HG02759 (cell line): ENCODE results near the gene ROR2.
"Not testable (repeated sequence)": the region's sequence is repeated elsewhere in the genome, so short reads cannot be mapped to it uniquely, and the experiment has no call there.

Source experiments
- ATAC-seq: cut with Tn5 transposase; IDR thresholded peaks from one replicate; pipeline ENCODE4 v1.9.1; 2021; ENCODE audit warnings: mild to moderate bottlenecking, moderate library complexity; ENCODE audit not compliant: unreplicated experiment

Gene ROR2

DNA sequence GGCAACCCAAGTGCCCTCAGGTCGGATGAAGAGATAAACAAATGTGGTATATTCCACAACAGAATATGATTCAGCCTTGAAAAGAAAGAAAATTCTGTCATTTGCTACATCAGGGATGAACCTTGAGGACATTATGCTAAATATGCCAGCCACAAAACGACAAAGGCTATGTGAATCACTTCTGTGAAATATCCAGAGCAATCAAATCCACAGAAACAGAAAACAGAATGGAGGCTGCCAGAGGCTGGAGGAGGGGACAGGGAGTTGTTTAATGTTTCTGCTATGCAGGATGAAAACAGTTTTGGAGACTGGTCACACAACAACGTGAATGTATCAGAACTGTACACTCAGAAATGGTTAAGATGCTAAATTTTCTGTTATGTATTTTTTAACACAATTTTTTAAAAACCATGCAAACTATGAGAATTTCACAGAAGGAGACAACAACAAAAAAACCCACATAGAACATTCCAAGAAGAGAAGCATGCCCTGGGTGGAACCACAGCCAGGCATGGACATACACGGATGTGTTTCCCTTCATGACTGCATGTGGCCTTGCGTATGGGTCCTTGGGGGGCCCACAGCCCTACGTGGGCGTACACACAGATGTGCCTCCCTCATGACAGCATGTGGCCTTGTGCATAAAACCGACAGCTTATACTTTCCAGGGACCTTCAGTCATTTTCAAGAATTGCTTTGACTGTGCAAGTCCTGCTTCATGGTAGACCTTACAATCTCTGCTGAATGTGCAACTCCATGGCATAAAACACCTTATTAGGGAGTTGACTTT lies 146.7 kb downstream of the ROR2 start:
- no peak for ATAC-seq

DNA sequence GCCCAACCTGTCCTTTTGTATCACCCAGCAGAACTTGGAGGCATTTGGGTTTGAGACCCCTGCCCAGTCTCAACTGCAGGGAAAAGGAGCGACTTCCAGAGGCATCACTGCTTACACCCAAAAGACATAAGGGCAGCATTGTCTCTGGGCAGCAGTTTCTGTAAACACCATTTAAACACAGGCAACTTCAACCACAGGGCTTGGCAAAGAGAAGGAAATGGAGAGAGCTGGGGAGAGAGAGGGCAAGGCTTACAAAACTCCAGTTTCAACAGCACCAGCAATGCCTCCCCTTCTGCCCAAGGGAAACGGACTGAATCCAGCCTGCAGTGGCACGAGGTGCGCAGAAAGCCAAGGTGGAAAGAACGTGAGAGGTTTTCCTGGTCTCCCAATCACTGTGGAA lies 147.6 kb downstream of the ROR2 start:
- ATAC-seq, result no peak

DNA sequence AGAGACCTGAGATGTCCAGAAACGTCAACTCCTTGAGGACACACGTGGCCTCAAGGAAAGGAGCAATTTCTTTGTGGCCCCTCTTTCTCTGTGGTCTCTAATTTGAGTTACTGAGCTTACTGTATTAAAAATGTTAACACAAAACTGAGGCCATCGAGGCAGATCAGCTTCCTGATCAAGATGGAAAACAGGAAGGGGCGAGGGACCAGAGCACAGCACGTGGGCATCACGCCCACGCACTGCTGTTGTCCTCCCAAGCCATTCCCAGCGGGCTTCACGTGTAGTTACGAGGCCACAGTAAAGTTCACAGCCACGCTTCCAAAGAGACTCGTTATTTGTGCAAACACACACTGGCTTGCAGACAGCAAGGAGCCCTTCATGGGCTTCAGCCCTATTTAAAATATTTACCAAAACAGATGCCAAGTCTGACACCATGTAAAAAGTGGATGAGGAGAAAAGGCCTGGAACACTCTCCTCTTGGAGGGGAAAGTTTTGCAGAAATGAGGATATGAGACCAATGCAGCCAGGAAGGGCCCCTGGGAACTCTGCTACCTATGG lies 149.5 kb downstream of the ROR2 start:
- no peak for ATAC-seq

DNA sequence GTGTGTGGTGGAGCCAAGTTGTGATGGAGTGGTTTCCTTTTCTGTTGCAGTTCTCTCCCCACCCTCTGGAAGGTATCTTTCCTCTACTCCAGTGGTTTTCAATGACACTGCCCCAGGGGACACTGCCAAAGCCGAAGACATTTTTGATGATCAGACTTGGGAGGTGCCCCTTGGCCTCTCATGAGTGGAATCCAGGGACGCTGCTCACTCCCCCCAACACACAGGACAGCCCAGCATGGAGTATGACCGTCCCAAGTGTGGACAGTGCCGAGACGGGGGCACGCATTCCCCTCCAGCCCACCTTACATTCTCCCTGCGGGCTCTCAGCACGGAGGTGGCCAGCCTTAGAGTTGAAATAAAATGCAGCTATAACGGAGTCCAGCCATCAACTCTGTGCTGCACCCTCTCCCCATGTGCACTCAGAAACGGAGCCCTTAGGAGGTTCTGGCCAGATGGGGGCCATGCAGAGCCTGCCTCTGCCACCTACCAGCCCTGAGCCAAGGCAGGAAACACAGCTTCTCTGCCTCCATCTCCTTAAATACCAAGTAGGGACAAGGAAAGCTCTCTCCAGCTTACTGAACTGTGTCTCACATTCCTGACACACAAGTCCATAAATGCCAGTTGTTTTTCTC lies 150.8 kb downstream of the ROR2 start:
- no peak for ATAC-seq

DNA sequence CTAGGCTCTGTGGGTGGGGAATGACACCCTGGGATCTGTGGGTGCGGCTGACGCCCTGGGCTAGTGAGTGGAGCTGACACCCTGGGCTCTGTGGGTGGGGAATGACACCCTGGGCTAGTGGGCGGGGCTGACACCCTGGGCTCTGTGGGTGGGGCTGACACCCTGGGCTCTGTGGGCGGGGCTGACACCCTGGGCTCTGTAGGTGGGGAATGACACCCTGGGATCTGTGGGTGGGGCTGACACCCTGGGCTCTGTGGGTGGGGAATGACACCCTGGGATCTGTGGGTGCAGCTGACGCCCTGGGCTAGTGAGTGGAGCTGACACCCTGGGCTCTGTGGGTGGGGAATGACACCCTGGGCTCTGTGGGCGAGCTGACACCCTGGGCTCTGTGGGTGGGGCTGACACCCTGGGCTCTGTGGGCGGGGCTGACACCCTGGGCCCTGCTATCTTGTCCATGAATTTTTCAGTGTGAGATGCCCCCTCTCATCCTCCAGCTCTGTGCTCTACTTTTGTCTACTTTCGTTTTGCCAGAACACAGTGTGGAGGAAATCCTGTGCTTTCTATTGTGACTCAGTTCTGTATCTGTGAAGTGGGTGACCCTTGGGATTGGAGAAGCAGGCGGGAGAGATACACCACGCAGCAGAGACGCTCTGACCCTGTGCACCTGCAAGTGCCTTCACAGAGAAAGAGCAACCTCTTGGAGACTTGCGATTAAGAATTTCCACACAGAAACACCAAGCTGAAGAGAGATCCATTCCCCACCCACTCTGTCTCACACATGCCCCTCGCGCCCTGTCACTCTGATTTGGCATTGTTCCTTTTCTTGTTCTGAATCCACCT lies 151.5 kb downstream of the ROR2 start:
- ATAC-seq, result not testable (repeated sequence)

DNA sequence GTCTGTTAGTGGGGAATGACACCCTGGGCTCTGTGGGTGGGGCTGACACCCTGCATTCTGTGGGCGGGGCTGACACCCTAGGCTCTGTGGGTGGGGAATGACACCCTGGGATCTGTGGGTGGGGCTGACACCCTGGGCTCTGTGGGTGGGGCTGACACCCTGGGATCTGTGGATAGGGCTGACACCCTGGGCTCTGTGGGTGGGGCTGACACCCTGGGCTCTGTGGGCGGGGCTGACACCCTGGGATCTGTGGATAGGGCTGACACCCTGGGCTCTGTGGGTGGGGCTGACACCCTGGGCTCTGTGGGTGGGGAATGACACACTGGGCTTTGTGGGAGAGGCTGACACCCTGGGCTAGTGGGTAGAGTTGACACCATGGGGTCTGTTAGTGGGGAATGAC lies 152.5 kb downstream of the ROR2 start:
- not testable (repeated sequence) for ATAC-seq

DNA sequence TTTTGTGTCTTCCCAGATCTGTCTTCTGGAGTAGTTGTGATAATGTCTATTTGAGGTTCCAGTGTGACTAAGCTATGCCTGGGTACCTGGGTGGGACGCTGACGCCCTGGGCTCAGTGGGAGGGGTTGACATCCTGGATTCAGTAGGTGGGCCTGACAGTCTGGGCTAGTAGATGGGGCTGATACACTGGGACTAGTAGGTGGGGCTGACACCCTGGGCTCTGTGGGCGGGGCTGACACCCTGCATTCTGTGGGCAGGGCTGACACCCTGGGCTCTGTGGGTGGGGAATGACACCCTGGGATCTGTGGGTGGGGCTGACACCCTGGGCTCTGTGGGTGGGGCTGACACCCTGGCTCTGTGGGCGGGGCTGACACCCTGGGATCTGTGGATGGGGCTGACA lies 153.5 kb downstream of the ROR2 start:
- ATAC-seq, result not testable (repeated sequence)

DNA sequence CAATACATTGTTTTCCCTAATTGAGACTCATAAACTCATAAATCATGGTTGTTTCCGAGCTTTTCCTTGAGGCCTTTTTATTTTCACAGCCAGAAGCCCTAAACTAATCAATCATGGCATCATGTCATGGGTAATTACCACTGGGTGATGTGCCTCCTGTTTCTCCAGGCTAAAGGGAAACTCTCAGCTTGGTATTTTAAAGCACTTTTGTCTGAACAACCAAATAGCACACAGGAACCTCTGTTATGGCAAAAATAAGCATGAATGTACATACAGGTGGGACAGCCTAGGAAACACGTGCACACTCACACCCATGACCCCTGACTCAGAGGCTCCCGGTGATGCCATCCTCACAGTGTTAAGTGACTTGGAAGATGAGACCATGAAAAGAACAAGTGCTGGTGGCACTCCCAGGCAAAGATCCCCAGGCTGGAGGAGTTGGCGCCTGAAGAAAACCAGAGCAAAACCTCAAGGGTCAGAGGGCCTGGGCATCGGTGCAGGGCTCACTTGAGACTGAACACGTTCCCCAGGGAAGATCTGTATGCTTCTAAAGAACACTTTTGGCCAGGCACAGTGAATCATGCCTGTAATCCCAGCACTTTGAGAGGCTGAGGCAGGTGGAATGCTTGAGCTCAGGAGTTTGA lies 154.3 kb downstream of the ROR2 start:
- no peak for ATAC-seq

DNA sequence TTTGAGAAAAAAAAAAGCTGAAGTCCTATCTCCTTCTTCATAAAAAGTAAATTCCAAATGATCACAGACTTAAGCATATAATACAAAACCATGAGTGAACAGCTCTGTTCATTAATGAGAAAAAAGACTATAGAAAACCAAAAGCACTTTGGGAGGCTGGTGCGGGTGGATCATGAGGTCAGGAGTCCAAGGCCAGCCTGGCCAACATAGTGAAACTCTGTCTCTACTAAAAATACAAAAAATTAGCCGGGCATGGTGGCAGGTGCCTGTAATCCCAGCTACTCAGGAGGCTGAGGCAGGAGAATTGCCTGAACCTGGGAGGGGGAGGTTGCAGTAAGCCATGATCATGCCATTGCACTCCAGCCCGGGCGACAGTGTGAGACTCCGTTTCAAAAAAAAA lies 156.7 kb downstream of the ROR2 start:
- not testable (repeated sequence) for ATAC-seq

DNA sequence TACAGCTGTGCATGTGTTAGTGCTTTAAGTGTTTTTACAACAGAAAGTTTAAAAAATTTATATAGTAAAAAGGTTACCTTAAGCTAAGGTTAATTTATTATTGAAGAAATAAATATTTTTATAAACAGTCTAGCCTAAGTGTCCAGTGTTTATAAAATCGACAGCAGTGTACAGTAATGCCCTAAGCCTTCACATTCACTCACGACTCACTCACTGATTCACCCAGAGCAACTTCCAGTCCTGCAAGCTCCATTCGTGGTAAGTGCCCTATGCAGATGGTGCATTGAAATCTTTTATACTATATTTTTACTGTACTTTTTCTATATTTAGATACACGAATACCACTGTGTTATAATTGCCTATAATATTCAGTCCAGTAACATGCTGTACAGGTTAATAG lies 159.1 kb downstream of the ROR2 start:
- ATAC-seq, result no peak

DNA sequence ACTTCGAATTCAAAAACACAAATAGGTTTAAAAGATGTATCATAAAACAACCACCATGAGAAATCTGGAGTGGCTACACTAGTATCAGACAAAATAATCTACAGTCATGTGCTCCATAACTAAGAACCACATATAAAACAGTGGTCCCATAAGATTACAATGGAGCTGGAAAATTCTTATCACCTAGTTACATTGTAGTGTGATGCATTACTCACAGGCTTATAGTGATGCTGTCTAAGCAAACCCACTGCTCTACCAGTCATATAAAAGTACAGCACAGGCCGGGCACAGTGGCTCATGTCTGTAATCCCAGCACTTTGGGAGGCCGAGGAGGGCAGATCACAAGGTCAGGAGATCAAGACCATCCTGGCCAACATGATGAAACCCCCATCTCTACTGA lies 160.1 kb downstream of the ROR2 start:
- ATAC-seq, result no peak

DNA sequence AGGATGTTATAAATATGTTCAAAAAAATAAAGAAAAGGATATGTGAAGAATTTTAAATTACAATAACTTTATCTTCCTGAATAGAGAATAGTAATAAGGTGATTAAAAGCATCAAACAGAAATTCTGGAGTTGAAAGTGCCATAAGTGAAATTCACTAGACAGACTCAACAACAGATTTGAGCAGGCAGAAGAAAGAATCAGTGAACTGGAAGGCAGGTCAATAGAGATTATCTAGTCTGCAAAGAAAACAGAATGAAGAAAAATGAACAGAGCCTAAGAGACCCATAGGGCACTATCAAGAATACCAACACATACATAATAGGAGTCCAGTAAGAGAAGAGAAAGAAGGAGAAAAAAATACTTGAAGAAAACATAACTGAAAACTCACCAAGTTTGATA lies 162.1 kb downstream of the ROR2 start:
- no peak for ATAC-seq

DNA sequence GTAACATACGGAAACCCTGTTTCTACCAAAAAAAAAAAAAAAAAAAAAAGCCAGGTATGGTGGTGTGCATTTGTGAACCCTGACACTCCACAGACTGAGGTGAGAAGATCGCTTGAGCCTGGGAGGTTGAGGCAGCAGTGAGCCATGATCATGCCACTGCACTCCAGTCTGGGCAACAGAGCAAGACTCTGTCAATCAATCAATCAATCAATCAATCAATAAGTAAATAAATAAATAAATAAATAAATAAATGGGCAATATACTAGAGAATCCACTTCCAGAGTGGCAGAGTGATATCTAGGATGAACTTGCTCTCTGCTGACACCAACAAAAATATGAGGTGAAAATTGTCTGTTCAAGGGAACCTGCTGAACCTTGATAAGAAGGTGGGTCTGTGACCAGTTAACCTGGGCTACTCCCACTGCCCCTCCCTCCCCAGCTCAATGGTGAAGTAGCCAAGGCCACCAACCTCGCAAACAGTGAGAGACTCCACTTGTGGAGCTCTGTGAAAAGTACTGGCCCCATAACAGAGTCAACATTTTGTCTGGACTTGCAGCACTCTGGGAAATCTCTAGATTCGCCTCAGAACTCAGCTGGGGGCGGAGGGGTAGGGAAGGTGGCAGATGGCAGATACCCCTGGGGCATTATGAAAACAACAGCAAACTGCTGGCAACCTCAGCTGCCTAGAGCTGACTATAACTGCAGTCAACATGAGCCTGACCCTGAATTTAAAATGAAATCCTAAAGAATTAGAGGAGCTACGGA lies 163.7 kb downstream of the ROR2 start:
- no peak for ATAC-seq

DNA sequence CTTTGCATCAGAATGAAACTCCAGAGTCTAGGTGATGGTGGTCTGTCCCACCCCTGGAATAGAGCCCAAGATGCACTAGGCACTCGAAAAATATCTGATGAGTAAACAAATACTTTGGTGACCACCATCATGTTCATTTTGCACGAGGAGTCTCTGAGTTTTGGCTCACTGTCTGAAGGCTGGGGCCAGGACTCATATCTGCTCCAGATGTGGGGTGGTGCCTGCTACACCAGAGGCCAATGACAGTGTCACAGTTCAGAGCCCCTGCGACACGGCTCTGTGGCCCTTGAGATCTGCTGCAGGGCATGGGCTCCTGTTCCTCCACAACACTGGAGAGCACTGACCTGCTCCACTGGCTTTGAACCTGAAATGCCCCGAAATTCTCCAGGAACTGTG lies 164.6 kb downstream of the ROR2 start:
- ATAC-seq, result no peak

DNA sequence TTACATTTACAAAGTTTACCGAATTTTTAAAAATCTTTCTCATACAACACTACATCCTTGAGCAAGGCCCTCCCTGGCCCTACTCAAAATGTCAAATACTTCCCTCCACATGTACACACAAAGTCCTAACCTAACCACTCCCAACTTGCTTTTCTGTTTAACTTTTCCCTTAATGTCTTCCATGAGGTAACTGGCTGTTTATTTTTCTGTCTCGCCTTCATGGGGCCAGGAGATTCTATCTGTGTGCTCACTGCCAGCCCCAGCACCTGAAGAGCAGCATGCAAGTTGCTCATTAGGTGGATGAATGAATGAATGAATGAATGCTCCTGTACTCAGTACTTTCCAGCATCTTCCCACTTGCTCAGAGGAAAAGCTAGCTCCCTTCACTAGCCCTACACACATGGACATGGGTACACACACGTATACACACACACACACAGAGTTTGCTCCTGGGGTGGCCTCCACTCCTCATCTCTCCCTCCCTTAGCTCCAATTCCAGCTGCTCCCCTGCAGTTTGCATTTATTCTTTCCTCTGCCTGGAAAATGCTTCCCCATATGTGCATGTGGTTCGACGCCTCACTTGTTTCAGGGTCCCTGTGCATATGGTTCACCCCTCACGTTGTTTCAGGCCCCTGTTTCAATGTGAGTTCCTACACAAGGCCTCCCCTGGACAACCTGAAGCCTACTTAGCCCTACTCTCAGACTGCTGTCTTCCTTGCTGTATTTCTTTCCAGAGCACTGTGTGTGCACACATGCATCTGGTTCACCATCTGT lies 165.2 kb downstream of the ROR2 start:
- no peak for ATAC-seq

DNA sequence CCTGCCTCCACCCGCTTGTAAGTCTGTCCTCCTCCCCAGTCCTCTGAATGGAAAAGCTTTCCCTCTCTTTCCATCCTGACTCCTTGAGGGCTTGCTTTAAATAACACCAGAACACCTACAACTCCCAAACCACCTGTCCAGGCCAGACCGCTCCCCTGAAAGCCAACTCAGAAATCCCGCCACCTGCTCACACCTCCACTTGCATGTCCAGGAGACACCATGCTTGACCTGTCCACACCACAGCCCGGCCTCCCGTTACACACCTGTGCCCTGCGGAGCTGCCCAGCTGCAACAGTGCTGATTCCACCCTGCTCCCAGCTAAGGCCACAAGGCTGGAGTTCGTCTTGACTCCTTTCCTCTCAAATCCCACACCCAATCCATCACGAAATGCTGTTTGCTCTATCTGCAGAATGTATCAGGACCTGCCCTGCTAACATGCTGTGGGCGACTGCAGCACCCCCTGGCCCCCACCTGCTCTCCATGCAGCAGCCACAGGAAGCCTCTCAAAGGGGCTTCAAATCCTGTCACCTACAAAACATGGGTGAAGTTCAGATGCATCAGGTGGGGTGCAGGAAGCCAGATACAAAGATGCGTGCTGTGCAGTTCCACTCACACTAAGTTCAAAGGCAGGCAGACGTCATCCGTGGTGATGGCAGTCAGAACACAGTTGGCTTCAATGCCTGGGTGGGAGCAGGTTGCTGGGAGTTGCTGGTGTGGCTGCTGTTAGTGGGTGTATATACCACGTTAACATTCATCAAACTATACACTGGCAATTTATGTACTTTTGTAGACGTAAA lies 166.0 kb downstream of the ROR2 start:
- ATAC-seq, result no peak

DNA sequence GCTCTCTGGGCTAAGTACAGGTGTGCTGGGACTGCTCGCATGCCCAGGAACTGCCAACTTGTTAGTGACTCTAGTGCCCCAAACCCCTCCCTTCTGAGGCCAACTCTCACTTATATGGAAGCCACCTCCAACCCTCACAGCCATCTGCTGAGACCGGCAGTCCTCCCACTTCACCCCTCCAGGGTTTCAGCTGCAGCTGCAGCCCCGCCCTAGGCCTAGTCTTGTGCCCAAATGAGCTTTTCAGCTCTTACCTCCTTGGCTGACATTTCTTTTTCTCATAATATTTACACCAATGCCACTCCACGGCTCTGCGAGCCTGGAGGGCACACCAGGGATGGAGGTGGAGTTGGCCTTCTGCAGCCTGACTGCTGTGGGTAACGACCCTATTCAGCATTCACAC lies 166.6 kb downstream of the ROR2 start:
- ATAC-seq, result no peak

DNA sequence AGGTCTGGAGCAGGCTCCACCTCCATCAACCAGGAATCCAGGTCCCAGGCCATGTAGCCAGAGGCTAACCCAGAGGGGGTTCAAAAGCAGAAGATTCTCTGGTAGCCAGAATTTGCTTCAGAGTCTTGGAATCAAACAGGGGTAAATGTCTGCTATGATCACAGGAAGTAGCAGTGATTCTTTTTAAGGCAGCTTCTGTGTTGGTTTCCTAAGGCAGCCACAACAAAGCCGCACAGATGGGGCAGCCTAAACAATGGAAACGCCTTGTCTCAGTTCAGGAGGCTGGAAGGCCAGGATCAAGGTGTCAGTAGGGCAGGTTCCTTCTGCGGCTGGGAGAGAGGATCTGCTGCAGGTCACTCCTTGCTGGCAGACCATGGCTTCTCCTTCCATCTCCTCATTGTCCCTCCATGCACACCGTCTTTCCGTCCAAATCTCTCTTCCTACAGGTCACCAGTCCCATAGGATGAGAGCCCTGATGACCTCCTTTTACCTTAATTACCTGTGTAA lies 167.3 kb downstream of the ROR2 start:
- ATAC-seq, result no peak
